GM13976 (cell line): ENCODE measurements around the gene COG5.

ENCODE experiments used
- DNase-seq: peaks from one replicate; pipeline ENCODE4 v3.0.0; 2012; ENCODE audit warnings: low spot score
- in situ Hi-C: fragments of 300-500 bp; cut with MboI; formaldehyde crosslinking; loops from one replicate; pipeline ENCODE4 v1.12.0; 2022; ENCODE audit warnings: low sequenced_read_pairs, mixed read lengths, inconsistent platforms; ENCODE audit not compliant: unreplicated experiment
- TF ChIP-seq, protein P1 (sequence below): IDR thresholded peaks from 2 replicates; pipeline ENCODE4 v1.5.1; 2012; ENCODE audit warnings: borderline replicate concordance, mild to moderate bottlenecking; ENCODE audit not compliant: insufficient read depth; ENCODE audit errors: extremely low read depth, missing control alignments, control extremely low read depth

Gene COG5

DNA sequence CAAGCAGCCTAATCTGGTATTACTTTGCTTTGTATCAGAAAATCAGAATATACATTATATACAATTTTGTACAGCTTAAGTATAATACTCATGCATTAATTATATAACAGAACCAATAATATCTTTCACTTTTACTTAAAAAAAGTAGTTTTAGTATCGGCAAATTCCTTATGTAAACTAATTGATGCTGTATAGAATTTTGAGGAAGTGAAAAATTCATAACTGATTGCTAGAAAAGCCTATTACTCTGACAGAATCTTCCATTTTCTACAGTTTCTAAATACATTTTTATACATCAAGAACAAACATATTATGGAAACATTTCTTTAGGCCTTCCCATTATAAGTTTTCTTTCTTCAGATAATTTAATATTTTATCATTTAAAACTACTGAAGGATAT is 217.8 kb downstream of the COG5 start:
- in situ Hi-C loops = no loop called here
- peak; percentile 23 for DNase-seq
- TF ChIP-seq, protein P1, sequence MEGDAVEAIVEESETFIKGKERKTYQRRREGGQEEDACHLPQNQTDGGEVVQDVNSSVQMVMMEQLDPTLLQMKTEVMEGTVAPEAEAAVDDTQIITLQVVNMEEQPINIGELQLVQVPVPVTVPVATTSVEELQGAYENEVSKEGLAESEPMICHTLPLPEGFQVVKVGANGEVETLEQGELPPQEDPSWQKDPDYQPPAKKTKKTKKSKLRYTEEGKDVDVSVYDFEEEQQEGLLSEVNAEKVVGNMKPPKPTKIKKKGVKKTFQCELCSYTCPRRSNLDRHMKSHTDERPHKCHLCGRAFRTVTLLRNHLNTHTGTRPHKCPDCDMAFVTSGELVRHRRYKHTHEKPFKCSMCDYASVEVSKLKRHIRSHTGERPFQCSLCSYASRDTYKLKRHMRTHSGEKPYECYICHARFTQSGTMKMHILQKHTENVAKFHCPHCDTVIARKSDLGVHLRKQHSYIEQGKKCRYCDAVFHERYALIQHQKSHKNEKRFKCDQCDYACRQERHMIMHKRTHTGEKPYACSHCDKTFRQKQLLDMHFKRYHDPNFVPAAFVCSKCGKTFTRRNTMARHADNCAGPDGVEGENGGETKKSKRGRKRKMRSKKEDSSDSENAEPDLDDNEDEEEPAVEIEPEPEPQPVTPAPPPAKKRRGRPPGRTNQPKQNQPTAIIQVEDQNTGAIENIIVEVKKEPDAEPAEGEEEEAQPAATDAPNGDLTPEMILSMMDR = no peak

DNA sequence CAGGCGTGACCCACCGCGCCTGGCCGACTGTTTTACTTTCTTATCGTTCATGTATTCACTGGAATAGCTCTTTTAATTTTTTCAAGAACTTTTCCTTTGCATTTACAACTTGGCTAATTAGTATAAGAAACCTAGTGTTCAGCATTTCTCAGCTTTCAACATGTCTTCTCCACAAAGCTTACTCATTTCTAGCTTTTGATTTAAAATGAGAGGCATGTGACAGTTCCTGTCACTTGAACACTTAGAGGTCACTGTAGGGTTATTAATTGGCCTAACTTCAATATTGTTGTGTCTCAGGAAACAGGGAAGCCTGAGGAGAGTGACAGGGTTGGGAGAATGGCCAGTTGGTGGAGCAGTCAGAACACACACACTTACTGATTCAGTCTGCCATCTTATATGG is 218.9 kb downstream of the COG5 start:
- in situ Hi-C loops = no loop called here
- DNase-seq = no peak
- TF ChIP-seq, protein P1 = no peak

DNA sequence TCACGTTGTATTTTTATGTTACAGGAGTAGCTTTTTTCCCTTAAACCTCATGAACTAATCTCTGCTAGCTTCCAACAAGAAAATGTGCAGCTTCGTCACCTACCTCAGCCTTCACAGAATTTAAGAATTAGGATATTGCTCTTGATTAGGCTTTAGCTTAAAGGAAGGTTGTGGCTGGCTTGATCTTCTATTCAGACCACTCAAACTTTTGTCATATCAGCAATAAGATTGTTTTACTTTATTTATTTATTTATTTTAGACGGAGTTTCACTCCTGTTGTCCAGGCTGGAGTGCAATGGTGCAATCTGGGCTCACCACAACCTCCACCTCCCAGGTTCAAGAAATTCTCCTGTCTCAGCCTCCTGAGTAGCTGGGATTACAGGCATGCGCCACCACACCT is 219.4 kb downstream of the COG5 start:
- in situ Hi-C loops = no loop called here
- TF ChIP-seq, protein P1 = no peak
- no peak for DNase-seq

DNA sequence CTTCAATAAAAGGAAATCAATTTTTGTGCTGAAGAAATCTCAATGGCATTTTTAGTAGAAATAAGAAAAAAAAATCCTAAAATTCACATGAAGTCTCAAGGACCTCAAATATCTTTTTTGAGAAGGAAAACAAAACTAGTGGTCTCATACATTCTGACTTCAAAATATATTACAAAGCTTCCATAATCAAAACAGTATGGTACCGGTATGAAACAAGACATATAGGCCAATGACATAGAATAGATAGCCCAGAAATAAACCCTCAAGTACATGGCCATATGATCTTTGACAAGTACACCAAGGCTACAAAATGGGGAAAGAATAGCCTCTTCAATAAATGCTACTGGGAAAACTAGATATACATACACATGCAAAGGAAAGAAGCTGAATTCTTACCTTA is 225.6 kb downstream of the COG5 start:
- no peak for DNase-seq
- in situ Hi-C loops = no loop called here
- TF ChIP-seq, protein P1 = no peak

DNA sequence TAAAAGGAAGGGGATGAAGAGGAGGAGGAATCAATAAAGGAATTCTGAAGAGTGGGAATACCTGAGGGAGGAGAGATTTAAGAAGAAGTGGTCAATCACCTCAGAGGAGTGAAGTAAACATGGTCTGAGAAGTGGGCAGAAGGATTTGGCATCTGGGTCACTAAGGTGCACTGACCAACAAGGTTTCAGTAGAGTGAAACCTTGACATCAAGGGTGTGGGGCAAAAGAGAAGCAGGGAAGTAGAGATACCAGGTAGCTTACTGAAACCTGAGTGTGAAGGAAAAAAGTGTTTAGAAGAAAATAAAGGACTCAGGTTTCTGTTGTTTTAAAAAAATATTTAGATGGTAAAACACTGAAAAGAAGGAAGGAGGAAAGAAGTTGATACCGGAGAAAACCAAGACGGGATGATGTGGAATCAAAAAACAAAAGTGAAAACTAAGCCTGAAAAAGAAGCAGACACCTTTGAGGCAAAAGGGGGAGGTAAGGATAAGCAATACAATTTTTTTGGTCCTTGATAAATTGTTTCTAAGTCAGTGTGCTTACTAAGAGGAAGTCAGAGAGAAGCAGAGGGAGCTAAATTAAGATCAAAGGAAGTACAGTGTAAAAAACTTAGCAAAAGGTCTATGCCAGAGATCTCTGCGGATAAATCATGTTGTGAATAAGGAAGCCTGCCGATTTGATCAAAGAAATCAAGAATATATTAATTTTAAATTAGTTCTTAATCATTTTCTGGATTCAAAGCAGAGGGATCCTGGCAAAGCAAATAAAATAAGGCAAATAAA is 231.0 kb downstream of the COG5 start:
- in situ Hi-C loops = no loop called here
- TF ChIP-seq, protein P1 = no peak
- peak; percentile 32 for DNase-seq

DNA sequence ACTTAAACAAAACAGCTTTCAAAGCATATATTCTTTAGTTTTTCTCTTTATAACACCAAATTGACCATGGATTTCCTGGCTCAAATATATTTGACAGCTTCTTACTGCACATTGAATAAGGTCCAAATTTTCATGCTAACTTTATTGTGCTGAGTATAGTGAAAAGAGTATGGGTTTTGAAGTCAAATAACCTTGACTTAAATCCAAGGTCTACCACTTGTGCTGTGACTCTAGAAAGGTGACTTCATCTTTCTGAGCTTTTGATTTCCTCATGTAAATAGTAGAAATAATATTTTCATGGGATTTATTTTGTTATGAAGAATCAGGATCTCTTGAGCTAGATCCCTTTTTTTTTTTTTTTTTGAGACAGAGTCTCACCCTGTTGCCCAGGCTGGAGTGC is 233.2 kb downstream of the COG5 start:
- TF ChIP-seq, protein P1 = no peak
- in situ Hi-C loops = no loop called here
- no peak for DNase-seq
